Endodermal cell (in vitro differentiated cells): ENCODE measurements around the gene SERTAD2. TPM values are rescaled to one million over a fixed set of nuclear protein-coding genes. Genes with fewer than 3 reads are reported as not detected.
A peak's percentile ranks its signal among the peaks of the same experiment; 100 is the strongest.

Source experiments
- DNase-seq: peaks from one replicate; pipeline ENCODE4 v3.0.0-alpha.2; 2017
- H3K27ac ChIP-seq: 2 replicates; pipeline ENCODE4 v1.5.1; 2013; ENCODE audit warnings: mild to moderate bottlenecking, low read depth, low read length, moderate library complexity
- H3K27me3 ChIP-seq: 2 replicates; pipeline ENCODE4 v1.6.1; 2013; ENCODE audit warnings: mild to moderate bottlenecking, low read length, moderate library complexity; ENCODE audit not compliant: insufficient read depth, control insufficient read depth, poor library complexity, severe bottlenecking
- H3K36me3 ChIP-seq: 2 replicates; pipeline ENCODE4 v1.7.0; 2013; ENCODE audit warnings: mild to moderate bottlenecking, low read length, moderate library complexity; ENCODE audit not compliant: control insufficient read depth, insufficient read depth
- H3K4me1 ChIP-seq: one replicate; pipeline ENCODE4 v1.7.0; 2013; ENCODE audit warnings: low read length; ENCODE audit not compliant: control insufficient read depth, insufficient read depth
- H3K4me3 ChIP-seq: 2 replicates; pipeline ENCODE4 v1.5.1; 2013; ENCODE audit warnings: mild to moderate bottlenecking, low read length, moderate library complexity
- H3K9ac ChIP-seq: 2 replicates; pipeline ENCODE4 v1.6.1; 2013; ENCODE audit warnings: mild to moderate bottlenecking, low read length, moderate library complexity; ENCODE audit not compliant: poor library complexity, severe bottlenecking; ENCODE audit errors: extremely low read depth
- H3K9me3 ChIP-seq: 2 replicates; pipeline ENCODE4 v1.6.1; 2013; ENCODE audit warnings: mild to moderate bottlenecking, low read length, moderate library complexity; ENCODE audit not compliant: control insufficient read depth
- H3K27ac Mint-ChIP-seq: 2 replicates; pipeline ENCODE4 v1.8.0; 2020; ENCODE audit warnings: mixed read lengths
- H3K27me3 Mint-ChIP-seq: 2 replicates; pipeline ENCODE4 v1.8.0; 2021; ENCODE audit warnings: mild to moderate bottlenecking, mixed read lengths; ENCODE audit not compliant: insufficient read depth
- H3K36me3 Mint-ChIP-seq: 2 replicates; pipeline ENCODE4 v1.8.0; 2020; ENCODE audit warnings: low read depth, mixed read lengths
- H3K4me1 Mint-ChIP-seq: 2 replicates; pipeline ENCODE4 v1.8.0; 2020; ENCODE audit warnings: mixed read lengths
- H3K4me3 Mint-ChIP-seq: 2 replicates; pipeline ENCODE4 v1.8.0; 2020; ENCODE audit warnings: mild to moderate bottlenecking, moderate library complexity, mixed read lengths
- H3K9me3 Mint-ChIP-seq: 2 replicates; pipeline ENCODE4 v1.8.0; 2020; ENCODE audit warnings: mild to moderate bottlenecking, mixed read lengths
- CTCF ChIP-seq: fragments of 200-600 bp; sonication (generic); conservative IDR thresholded peaks from 2 replicates; pipeline ENCODE4 v1.5.0; 2021; ENCODE audit warnings: antibody characterized with exemption, mild to moderate bottlenecking
- WGBS, 2 experiments: methylation state at CpG; one replicate each; pipeline versions ENCODE4 v1.1.5 to v1.1.7; 2013; ENCODE audit warnings: missing lambda C conversion rate in 2 of 2, mixed read lengths in 1 of 2; ENCODE audit not compliant: insufficient coverage in 1 of 2, insufficient read length in 1 of 2; 5-methylcytosine and 5-hydroxymethylcytosine counted together
- total RNA-seq, 2 donors: library from RNA; stranded (reverse); fragmentation: NEBNext Ultra II Directional in 1 of 2; extraction: Animal tissue kit (Norgen Biotek cat#: 25700) in 1 of 2; gene quantifications; 2 replicates in 1 of 2; 3 replicates in 1 of 2; pipeline ENCODE4 v1.2.1, GENCODE V29; 2021

The SERTAD2 gene
- total RNA-seq, 2 donors from 2014 or later = 17.1 to 20.3 TPM

- no peaks in the 10 kb centered on the region for H3K36me3 ChIP-seq
- 69 to 100% methylated on average over 1 to 6 of the region's 6 CpGs for WGBS, 2 experiments
- peak overlapping the region; percentile 54 for H3K27ac ChIP-seq
- H3K4me3 Mint-ChIP-seq = no peak overlapping the region
- peak overlapping the region; percentile 71 for H3K27ac Mint-ChIP-seq
- H3K4me3 ChIP-seq = no peak overlapping the region
- H3K9me3 ChIP-seq = no peaks in the 10 kb centered on the region
- TF ChIP-seq CTCF = no peak
- no peak overlapping the region for H3K9ac ChIP-seq
- peaks cover 11% of the 10 kb centered on the region for H3K4me1 ChIP-seq
- no peaks in the 10 kb centered on the region for H3K9me3 Mint-ChIP-seq
- H3K27me3 Mint-ChIP-seq = no peaks in the 10 kb centered on the region
- peak; percentile 48 for DNase-seq
- H3K4me1 Mint-ChIP-seq = peaks cover 28% of the 10 kb centered on the region
- no peaks in the 10 kb centered on the region for H3K36me3 Mint-ChIP-seq
- H3K27me3 ChIP-seq = no peaks in the 10 kb centered on the region
Measured at GRCh38 chr2:64617631-64618151, 36.0 kb downstream of the SERTAD2 start.

- DNase-seq = peak; percentile 47
- Histone ChIP-seq H3K27me3 (no peaks in the 10 kb centered on the region), H3K9ac (no peak overlapping the region), H3K36me3 (no peaks in the 10 kb centered on the region), H3K9me3 (no peaks in the 10 kb centered on the region), H3K27ac (no peak overlapping the region), H3K4me1 (peaks cover 11% of the 10 kb centered on the region), H3K4me3 (no peak overlapping the region)
- H3K36me3 Mint-ChIP-seq = no peaks in the 10 kb centered on the region
- TF ChIP-seq CTCF = peak; percentile 44
- no peaks in the 10 kb centered on the region for H3K9me3 Mint-ChIP-seq
- H3K27me3 Mint-ChIP-seq = peaks cover 11% of the 10 kb centered on the region
- H3K4me1 Mint-ChIP-seq = peaks cover 23% of the 10 kb centered on the region
- no peak overlapping the region for H3K27ac Mint-ChIP-seq
- H3K4me3 Mint-ChIP-seq = no peak overlapping the region
- 93 to 94% methylated on average over 7 of the region's 7 CpGs for WGBS, 2 experiments
Measured at GRCh38 chr2:64615844-64616536, 37.7 kb downstream of the SERTAD2 start.

- peak; percentile 27 for DNase-seq
- H3K27ac Mint-ChIP-seq = no peak overlapping the region
- Histone ChIP-seq H3K4me1 (peaks cover 11% of the 10 kb centered on the region), H3K36me3 (no peaks in the 10 kb centered on the region), H3K9me3 (no peaks in the 10 kb centered on the region), H3K4me3 (no peak overlapping the region), H3K27me3 (no peaks in the 10 kb centered on the region), H3K27ac (no peak overlapping the region), H3K9ac (no peak overlapping the region)
- no peaks in the 10 kb centered on the region for H3K36me3 Mint-ChIP-seq
- TF ChIP-seq CTCF = no peak
- WGBS, 2 experiments = 94 to 97% methylated on average over 3 to 6 of the region's 6 CpGs
- H3K4me1 Mint-ChIP-seq = peaks cover 23% of the 10 kb centered on the region
- no peak overlapping the region for H3K4me3 Mint-ChIP-seq
- no peaks in the 10 kb centered on the region for H3K9me3 Mint-ChIP-seq
- peaks cover 12% of the 10 kb centered on the region for H3K27me3 Mint-ChIP-seq
Measured at GRCh38 chr2:64615192-64615763, 38.4 kb downstream of the SERTAD2 start.
